Measurements from ENCODE around the gene ARHGAP26. TPM values are rescaled to one million over a fixed set of nuclear protein-coding genes. Genes with fewer than 3 reads are reported as not detected.

The ARHGAP26 gene
- total RNA-seq, 1 donor from 2014 or later: 20.0 TPM

DNA sequence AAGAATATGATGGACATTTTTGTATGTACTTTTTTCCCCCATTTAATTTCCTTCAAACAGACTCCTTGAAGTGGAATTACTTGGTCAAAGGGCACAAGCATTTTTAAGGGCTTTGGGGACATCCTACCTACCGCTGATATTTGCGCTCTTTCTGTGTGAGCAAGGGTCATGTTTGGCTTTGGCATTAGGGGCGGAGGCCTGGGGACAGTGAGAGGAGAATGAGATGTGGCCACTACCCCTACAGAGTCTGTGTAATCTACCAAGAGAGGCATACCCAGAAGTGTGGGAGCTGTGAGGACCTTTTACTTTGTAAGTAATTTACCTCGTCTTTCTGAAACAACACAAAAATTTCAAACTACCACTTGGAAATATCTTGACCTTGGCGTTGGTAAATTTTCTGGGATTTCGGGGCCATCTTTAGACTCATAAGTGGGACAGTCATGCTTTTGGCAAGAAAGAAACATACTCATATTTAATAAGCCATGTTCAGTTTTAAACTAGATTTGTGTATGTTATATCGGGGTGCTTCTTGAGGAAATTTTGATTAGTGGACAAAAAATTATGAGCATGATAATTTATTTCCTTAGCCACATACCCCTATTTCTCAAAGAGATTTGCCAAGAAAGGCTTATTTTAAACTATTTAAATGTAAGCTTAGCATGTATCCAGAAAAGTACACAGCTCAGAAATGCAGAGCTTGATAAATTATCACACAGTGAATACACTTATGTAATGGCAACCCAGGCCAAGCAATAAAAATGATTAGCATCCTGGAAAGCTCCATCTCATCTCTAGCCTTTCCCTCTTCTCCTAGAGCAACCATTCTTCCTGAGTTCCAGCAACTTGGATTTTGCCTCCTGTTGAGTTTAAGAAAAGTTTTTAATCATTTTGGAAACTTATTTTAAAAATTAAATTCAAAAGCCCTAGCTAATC is 63.6 kb downstream of the ARHGAP26 start:
- no peaks in the 10 kb centered on the region for H3K9me3 Mint-ChIP-seq
- peaks cover 29% of the 10 kb centered on the region for H3K4me1 Mint-ChIP-seq (ENCODE audit: low read depth)
- intact Hi-C loops (cut with micrococcal nuclease): no loop called here
- H3K27ac Mint-ChIP-seq: peak overlapping the region; percentile 11
- no peak overlapping the region for H3K4me3 Mint-ChIP-seq
- no peak for DNase-seq (ENCODE audit: low spot score)
- peaks cover 6% of the 10 kb centered on the region for H3K36me3 Mint-ChIP-seq (ENCODE audit: low read depth)
- H3K27me3 Mint-ChIP-seq (ENCODE audit: insufficient read depth): peaks cover 2% of the 10 kb centered on the region

DNA sequence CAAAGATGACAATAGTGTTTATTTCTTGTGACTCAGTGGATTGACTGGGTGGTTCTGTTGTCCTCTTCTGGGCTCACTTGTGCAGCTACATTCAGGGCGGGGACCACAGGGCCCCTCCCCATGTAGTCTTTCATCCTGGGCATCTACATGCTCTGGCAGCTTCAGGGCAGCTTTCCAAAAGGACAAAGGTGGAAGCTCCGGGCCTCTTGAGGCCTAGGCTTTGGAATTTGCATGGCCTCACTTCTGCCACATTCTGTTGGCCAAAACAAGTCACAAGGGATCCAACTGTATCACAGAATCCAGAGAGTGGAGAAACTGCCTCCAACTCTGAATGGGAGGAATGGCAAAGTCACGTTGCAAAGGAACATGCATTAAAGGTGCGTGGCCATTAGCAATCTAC is 64.3 kb downstream of the ARHGAP26 start:
- Mint-ChIP-seq H3K27me3 (ENCODE audit: insufficient read depth) (peaks cover 4% of the 10 kb centered on the region), H3K4me3 (no peak overlapping the region), H3K9me3 (no peaks in the 10 kb centered on the region), H3K36me3 (ENCODE audit: low read depth) (peaks cover 6% of the 10 kb centered on the region), H3K27ac (no peak overlapping the region), H3K4me1 (ENCODE audit: low read depth) (peaks cover 22% of the 10 kb centered on the region)
- intact Hi-C loops (cut with micrococcal nuclease): no loop called here
- DNase-seq (ENCODE audit: low spot score): no peak

DNA sequence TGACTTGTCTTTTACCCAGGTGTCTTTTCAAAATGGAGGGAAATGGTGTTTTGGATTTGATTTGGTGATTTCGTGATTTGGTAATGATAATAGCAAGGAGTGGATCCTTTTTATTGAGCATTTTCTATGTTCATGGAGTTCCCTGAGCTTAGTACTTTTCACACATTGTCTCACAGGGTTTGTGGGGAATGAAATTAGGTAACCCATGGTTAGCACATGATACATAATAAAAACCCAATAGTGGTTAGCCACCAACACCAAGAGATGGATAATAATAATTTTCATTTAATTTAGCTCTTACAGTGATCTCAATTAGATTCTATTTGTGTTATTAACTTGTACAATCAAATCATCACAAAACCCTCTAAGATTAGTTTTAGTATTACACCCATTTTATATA is 65.4 kb downstream of the ARHGAP26 start:
- intact Hi-C loops (cut with micrococcal nuclease): no loop called here
- no peak for DNase-seq (ENCODE audit: low spot score)
- Mint-ChIP-seq H3K27ac (no peak overlapping the region), H3K27me3 (ENCODE audit: insufficient read depth) (peaks cover 4% of the 10 kb centered on the region), H3K36me3 (ENCODE audit: low read depth) (peaks cover 6% of the 10 kb centered on the region), H3K4me3 (no peak overlapping the region), H3K4me1 (ENCODE audit: low read depth) (peaks cover 20% of the 10 kb centered on the region), H3K9me3 (no peaks in the 10 kb centered on the region)

DNA sequence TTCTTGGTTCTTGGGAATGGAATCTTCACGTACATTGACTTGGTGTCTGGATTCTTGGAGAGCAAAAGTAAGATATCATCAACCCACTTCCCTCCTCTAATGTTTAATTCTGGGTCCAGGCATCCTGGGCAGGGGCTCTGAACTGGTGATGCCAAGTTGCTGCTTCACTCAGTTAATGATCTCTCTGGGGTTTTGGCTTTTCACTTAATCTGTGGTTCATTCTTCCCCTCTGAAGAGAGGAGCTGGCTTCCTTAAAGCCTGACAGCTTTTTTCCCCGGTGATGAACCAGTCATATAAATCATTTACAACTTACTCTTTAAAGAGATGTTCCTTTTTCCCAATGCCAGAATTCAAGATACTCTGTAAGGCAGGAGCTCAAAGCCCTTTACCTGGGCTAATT is 65.9 kb downstream of the ARHGAP26 start:
- peaks cover 20% of the 10 kb centered on the region for H3K4me1 Mint-ChIP-seq (ENCODE audit: low read depth)
- H3K36me3 Mint-ChIP-seq (ENCODE audit: low read depth): peaks cover 6% of the 10 kb centered on the region
- peaks cover 4% of the 10 kb centered on the region for H3K27me3 Mint-ChIP-seq (ENCODE audit: insufficient read depth)
- no peak overlapping the region for H3K27ac Mint-ChIP-seq
- no peaks in the 10 kb centered on the region for H3K9me3 Mint-ChIP-seq
- intact Hi-C loops (cut with micrococcal nuclease): no loop called here
- no peak for DNase-seq (ENCODE audit: low spot score)
- no peak overlapping the region for H3K4me3 Mint-ChIP-seq

DNA sequence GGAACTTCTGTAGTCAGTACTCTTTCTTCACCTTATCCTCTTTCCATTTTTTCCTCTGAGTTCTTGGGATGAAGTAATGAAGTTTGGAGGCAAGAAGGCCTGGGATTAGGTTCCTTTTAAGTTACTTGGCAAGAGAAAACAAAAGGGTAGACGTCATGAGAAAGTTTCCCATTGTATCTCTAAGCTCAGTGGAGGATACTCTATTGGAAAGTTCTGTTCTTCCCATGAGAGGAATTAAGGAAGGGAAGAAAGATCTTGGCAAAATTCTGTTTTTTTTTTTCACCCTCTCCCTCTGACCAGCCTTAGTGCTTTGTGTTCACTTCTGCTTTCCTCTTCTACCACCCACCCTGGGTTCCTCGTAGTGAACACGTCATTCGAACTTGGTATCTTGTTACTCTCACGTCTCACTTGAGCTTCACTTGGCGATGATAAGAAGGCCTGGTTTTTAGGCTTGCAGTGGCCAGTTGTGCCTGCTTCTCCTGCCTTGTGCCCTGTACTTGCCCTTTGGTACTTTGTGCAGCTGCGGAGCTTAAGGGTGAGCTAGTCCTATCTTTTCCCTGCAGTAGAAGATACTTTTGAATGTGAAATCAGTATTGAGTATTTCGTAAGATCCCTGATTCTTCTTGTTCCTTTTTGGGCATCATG is 67.0 kb downstream of the ARHGAP26 start:
- peaks cover 5% of the 10 kb centered on the region for H3K36me3 Mint-ChIP-seq (ENCODE audit: low read depth)
- no peak for DNase-seq (ENCODE audit: low spot score)
- H3K9me3 Mint-ChIP-seq: no peaks in the 10 kb centered on the region
- H3K27ac Mint-ChIP-seq: no peak overlapping the region
- H3K4me3 Mint-ChIP-seq: no peak overlapping the region
- H3K27me3 Mint-ChIP-seq (ENCODE audit: insufficient read depth): peaks cover 4% of the 10 kb centered on the region
- intact Hi-C loops (cut with micrococcal nuclease): no loop called here
- H3K4me1 Mint-ChIP-seq (ENCODE audit: low read depth): peaks cover 16% of the 10 kb centered on the region

DNA sequence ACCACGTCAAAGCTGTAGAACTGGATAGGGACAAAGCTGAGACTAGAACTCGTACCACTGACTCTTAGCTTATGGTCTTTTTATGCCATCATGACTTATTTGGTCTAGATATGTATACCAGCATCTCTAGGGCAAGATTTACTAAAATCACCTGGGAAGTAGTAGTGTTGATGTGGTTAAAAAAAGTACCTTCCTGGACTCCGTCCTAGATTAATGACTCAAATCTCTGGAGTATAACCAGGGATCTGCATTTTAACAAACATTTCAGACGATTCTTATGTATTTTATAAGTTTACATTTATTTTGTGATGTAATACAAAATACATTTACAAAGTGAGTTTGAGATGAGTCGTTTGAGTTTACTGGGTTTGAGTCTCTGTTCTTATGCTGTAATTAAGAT is 68.7 kb downstream of the ARHGAP26 start:
- intact Hi-C loops (cut with micrococcal nuclease): no loop called here
- Mint-ChIP-seq H3K4me3 (no peak overlapping the region), H3K27me3 (ENCODE audit: insufficient read depth) (peaks cover 3% of the 10 kb centered on the region), H3K4me1 (ENCODE audit: low read depth) (peaks cover 21% of the 10 kb centered on the region), H3K36me3 (ENCODE audit: low read depth) (peaks cover 3% of the 10 kb centered on the region), H3K9me3 (no peaks in the 10 kb centered on the region), H3K27ac (no peak overlapping the region)
- DNase-seq (ENCODE audit: low spot score): no peak

DNA sequence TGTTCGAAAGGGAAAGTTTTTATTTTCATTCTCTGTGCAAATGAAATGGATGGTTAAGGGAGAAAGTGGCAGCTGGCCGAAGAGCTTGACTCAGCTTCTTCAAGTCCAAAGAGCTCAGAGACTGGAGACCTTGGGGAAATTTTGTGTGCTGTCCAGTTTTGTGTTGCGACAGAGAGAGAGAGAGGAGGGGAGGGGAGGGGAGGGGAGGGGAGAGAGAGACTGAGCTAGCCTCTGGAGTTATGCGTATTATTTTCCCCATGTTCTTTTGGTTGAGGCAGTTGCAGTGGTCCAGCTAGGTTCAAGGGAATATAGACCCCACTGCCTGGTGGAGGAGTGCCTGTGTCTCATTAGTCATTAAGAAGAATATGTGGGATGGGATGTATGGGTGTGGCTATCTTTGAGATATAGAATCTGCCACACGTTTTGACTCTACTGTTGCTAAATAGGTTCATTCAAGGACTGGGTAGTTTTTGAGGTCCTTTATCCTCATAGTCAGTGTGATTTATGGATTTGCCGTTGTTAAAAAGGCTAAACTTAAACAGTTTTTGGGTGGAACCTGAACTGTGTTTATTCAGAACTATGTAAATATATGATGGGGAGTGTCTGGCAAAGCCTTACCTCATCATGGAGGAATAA is 69.7 kb downstream of the ARHGAP26 start:
- peaks cover 20% of the 10 kb centered on the region for H3K4me1 Mint-ChIP-seq (ENCODE audit: low read depth)
- no peak for DNase-seq (ENCODE audit: low spot score)
- peaks cover 4% of the 10 kb centered on the region for H3K27me3 Mint-ChIP-seq (ENCODE audit: insufficient read depth)
- intact Hi-C loops (cut with micrococcal nuclease): no loop called here
- no peaks in the 10 kb centered on the region for H3K9me3 Mint-ChIP-seq
- no peak overlapping the region for H3K27ac Mint-ChIP-seq
- no peak overlapping the region for H3K4me3 Mint-ChIP-seq
- H3K36me3 Mint-ChIP-seq (ENCODE audit: low read depth): peaks cover 1% of the 10 kb centered on the region

DNA sequence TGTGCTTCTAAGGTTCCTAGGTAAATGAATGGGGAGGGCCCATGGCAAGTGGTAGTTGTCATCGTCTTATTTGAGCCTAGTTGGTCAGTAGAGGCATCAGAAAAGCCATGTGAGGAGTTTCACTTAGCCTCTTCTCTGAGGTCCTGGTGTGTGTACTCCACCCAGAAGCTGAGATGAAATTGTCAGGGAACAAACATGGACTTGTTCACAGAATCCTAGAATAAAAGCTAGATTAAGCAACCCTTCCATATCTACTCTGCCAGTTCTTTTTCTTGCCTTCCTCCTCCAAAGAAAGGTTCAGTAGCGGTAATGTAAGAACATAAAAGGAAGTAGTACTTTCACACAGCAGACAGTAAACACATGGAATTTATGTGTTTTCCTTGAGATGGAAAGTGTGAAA is 70.4 kb downstream of the ARHGAP26 start:
- H3K36me3 Mint-ChIP-seq (ENCODE audit: low read depth): no peaks in the 10 kb centered on the region
- no peak overlapping the region for H3K4me3 Mint-ChIP-seq
- intact Hi-C loops (cut with micrococcal nuclease): no loop called here
- no peak overlapping the region for H3K27ac Mint-ChIP-seq
- H3K4me1 Mint-ChIP-seq (ENCODE audit: low read depth): peaks cover 20% of the 10 kb centered on the region
- no peak for DNase-seq (ENCODE audit: low spot score)
- no peaks in the 10 kb centered on the region for H3K9me3 Mint-ChIP-seq
- peaks cover 5% of the 10 kb centered on the region for H3K27me3 Mint-ChIP-seq (ENCODE audit: insufficient read depth)

DNA sequence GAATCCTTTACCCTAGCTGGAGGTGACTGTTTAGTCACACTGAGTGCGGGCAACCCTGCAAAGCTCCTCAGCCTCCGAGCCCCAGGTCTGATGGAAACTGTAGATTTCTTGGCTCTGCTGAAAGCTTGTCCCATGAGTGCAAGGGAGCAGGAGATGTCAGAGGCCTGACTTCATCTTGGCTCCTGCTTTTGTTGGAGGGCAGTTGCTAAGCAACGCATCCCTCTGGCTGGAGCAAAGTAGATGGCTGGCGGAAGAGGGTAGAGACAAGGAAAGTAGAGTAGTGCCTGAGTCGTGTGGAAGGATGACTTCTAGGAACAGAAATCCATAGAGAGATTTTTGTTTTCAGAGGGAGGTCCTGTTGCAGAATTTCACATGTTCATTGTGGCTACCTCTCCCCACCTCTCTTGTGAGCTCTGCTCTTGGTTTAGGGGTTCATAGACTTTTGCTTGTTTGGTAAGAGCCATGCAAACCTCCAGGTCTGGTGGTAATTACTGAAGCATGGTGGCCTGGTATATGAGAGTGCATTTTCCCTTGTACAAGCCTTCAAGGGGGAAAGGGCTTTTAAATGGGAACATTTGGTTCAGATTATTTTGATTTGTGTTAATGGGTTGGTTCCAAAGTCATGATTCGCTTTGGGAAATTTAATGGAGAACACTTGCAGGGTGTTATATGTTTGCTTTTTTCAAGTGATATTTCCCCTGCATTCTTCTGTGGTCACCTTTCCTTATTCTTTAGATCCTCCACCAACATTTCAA is 71.5 kb downstream of the ARHGAP26 start:
- Mint-ChIP-seq H3K4me3 (no peak overlapping the region), H3K36me3 (ENCODE audit: low read depth) (no peaks in the 10 kb centered on the region), H3K27me3 (ENCODE audit: insufficient read depth) (peaks cover 5% of the 10 kb centered on the region), H3K4me1 (ENCODE audit: low read depth) (peaks cover 30% of the 10 kb centered on the region), H3K27ac (no peak overlapping the region), H3K9me3 (no peaks in the 10 kb centered on the region)
- DNase-seq (ENCODE audit: low spot score): no peak
- intact Hi-C loops (cut with micrococcal nuclease): no loop called here

DNA sequence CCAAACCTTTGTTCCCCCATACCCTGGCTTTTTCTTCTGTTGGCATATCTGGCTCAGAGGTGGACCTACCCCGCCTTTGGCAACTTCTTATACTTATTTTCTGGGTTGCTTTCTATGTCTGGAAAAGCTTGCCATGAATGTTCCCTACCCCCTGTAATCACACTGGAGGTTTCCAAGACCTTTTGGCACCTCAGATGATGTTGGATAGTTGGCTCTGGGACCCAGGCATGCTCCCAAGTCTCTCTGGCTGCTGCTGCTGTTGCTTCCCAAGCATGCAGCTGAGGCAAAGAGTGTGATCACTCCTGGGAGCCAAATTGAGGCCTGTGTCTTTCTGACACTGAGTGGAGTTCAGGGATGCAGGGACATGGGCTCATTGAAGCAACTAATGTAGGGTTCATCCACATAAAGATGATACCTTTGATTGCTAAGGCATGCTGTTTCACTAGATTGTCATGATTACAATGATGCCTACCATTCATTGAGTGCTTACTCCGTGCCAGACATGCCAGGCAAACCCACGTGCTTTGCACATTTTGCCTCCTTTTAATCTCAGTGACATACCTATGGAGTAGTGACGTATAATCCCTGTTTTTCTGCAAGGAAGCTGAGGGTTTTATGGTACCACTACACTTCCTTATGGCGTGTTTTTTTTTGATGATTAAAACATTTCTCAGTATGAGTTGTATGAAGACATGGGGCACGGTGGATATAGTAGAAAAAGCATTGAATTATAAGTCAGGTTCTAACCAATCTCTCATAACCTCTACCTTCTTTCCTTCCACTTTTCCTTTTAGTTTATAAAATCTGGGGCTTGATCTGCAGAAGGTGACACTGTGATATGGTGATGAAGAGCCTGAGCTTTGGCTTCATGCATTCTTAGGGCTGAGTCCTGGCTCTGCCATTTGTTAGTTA is 73.1 kb downstream of the ARHGAP26 start:
- H3K36me3 Mint-ChIP-seq (ENCODE audit: low read depth): no peaks in the 10 kb centered on the region
- H3K27ac Mint-ChIP-seq: no peak overlapping the region
- no peak overlapping the region for H3K4me3 Mint-ChIP-seq
- intact Hi-C loops (cut with micrococcal nuclease): no loop called here
- H3K4me1 Mint-ChIP-seq (ENCODE audit: low read depth): peaks cover 40% of the 10 kb centered on the region
- H3K27me3 Mint-ChIP-seq (ENCODE audit: insufficient read depth): peaks cover 5% of the 10 kb centered on the region
- no peak for DNase-seq (ENCODE audit: low spot score)
- H3K9me3 Mint-ChIP-seq: no peaks in the 10 kb centered on the region

DNA sequence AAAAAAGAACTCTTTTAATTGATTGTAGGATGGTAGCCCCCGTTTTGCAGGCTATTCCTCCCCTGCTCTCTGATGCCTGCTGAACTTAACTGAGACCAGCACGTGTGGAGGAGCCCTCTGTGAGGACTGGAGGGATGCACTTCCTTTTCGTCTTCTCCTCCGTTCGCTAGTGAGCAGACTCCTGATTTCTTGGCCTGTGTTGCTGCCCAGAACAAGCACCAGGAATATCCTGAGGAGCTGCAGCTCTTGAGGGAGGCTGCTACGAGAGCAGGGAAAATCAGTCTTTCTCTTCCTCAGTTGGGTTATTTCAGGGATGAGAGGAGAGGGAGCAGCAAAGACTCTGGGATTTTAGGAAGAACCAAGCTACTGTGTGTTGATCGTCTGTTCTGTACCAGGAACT is 74.7 kb downstream of the ARHGAP26 start:
- Mint-ChIP-seq H3K4me1 (ENCODE audit: low read depth) (peaks cover 54% of the 10 kb centered on the region), H3K36me3 (ENCODE audit: low read depth) (no peaks in the 10 kb centered on the region), H3K9me3 (no peaks in the 10 kb centered on the region), H3K27ac (peak overlapping the region; percentile 16), H3K4me3 (no peak overlapping the region), H3K27me3 (ENCODE audit: insufficient read depth) (peaks cover 4% of the 10 kb centered on the region)
- intact Hi-C loops (cut with micrococcal nuclease): no loop called here
- DNase-seq (ENCODE audit: low spot score): no peak

DNA sequence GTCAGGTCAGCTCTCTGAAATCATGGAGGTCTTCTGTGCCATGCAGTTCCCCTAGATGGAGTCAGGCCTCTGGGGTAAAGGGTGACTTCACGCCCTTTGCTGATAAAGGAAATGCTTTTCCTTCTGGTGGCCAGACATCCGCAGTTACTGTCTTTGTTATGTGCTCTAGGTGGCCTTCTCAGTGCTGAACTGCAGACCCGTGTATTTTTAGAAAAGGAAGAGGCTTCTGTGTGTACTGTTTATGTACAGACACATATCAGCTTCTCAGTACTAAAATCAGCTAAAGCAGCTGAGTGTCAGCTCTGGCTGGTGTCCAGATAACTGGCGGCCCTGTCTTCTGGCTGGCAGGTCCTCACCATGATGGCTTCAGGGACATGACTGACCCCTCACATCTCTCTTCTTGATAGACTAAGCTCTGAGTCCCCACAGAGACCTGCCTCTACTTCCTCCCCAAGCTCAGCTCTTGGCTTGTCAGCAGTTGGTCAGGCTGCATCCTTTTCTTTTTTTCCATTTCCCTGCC is 75.3 kb downstream of the ARHGAP26 start:
- Mint-ChIP-seq H3K27me3 (ENCODE audit: insufficient read depth) (peaks cover 4% of the 10 kb centered on the region), H3K9me3 (no peaks in the 10 kb centered on the region), H3K36me3 (ENCODE audit: low read depth) (no peaks in the 10 kb centered on the region), H3K4me1 (ENCODE audit: low read depth) (peaks cover 59% of the 10 kb centered on the region), H3K27ac (peak overlapping the region; percentile 68), H3K4me3 (no peak overlapping the region)
- intact Hi-C loops (cut with micrococcal nuclease): no loop called here
- DNase-seq (ENCODE audit: low spot score): no peak

Data from activated T-helper 1 cell treated with anti-CD3 and anti-CD28 coated beads, Interleukin-12 subunit alpha, Interleukin-12 subunit beta, Interleukin-2, Interleukin-4 antibody, amounts not matched to agents 30 ng/mL and 10 ng/mL and 1 ng/mL, durations not matched to agents 14 hours and 24 hours and 36 hours (primary cell).